ENCODE measurements around the gene POLR3F.
"Not testable (repeated sequence)": the region's sequence is repeated elsewhere in the genome, so short reads cannot be mapped to it uniquely, and the experiment has no call there.

The POLR3F gene

GRCh38 chr20:18504479-18505060 is 37.4 kb downstream of the POLR3F start:
- in situ Hi-C loops (cut with MboI; ENCODE audit: low sequenced_read_pairs), result no loop called here

GRCh38 chr20:18506744-18507143 is 39.6 kb downstream of the POLR3F start:
- in situ Hi-C loops (cut with MboI; ENCODE audit: low sequenced_read_pairs), result no loop called here

- in situ Hi-C loops (cut with MboI; ENCODE audit: low sequenced_read_pairs), result no loop called here
These were observed 40.3 kb downstream of the POLR3F start, which contains the start of gene SEC23B for GRCh38 chr20:18507218-18508191. Gene SEC23B, plus strand, starts transcription at chr20:18507940. Its CDS starts 2,896 bp downstream, at chr20:18510836.

- in situ Hi-C loops (cut with MboI; ENCODE audit: low sequenced_read_pairs), result no loop called here
These were observed 44.4 kb downstream of the POLR3F start for GRCh38 chr20:18511571-18511970.

GRCh38 chr20:18513208-18513607 is 46.0 kb downstream of the POLR3F start:
- in situ Hi-C loops (cut with MboI; ENCODE audit: low sequenced_read_pairs), result no loop called here

- in situ Hi-C loops (cut with MboI; ENCODE audit: low sequenced_read_pairs), result no loop called here
These were observed 46.9 kb downstream of the POLR3F start for GRCh38 chr20:18514127-18514526.

GRCh38 chr20:18515973-18516372 is 48.8 kb downstream of the POLR3F start:
- in situ Hi-C loops (cut with MboI; ENCODE audit: low sequenced_read_pairs), result no loop called here

- in situ Hi-C loops (cut with MboI; ENCODE audit: low sequenced_read_pairs), result not testable (repeated sequence)
These were observed 54.9 kb downstream of the POLR3F start for GRCh38 chr20:18522066-18522465.

GRCh38 chr20:18523066-18523465 is 55.9 kb downstream of the POLR3F start:
- in situ Hi-C loops (cut with MboI; ENCODE audit: low sequenced_read_pairs), result no loop called here

GRCh38 chr20:18524646-18525045 is 57.5 kb downstream of the POLR3F start:
- in situ Hi-C loops (cut with MboI; ENCODE audit: low sequenced_read_pairs), result no loop called here

GRCh38 chr20:18526761-18527160 is 59.6 kb downstream of the POLR3F start:
- in situ Hi-C loops (cut with MboI; ENCODE audit: low sequenced_read_pairs), result not testable (repeated sequence)

- in situ Hi-C loops (cut with MboI; ENCODE audit: low sequenced_read_pairs), result no loop called here
These were observed 60.1 kb downstream of the POLR3F start for GRCh38 chr20:18527339-18527738.

GRCh38 chr20:18527836-18528235 is 60.6 kb downstream of the POLR3F start:
- in situ Hi-C loops (cut with MboI; ENCODE audit: low sequenced_read_pairs), result no loop called here

GRCh38 chr20:18529041-18529440 is 61.9 kb downstream of the POLR3F start:
- in situ Hi-C loops (cut with MboI; ENCODE audit: low sequenced_read_pairs), result no loop called here

- in situ Hi-C loops (cut with MboI; ENCODE audit: low sequenced_read_pairs), result no loop called here
These were observed 65.4 kb downstream of the POLR3F start for GRCh38 chr20:18532626-18533025.

- in situ Hi-C loops (cut with MboI; ENCODE audit: low sequenced_read_pairs), result no loop called here
These were observed 66.3 kb downstream of the POLR3F start for GRCh38 chr20:18533491-18533890.

GRCh38 chr20:18533978-18534644 is 66.9 kb downstream of the POLR3F start:
- in situ Hi-C loops (cut with MboI; ENCODE audit: low sequenced_read_pairs), result no loop called here
